ENCODE results near the gene SCAMP1. TPM values are rescaled to one million over a fixed set of nuclear protein-coding genes. Genes with fewer than 3 reads are reported as not detected.

The SCAMP1 gene
- total RNA-seq, 1 experiment from 2014 or later = 28.7 TPM

GRCh38 chr5:78362220-78362619, 1.8 kb downstream of the SCAMP1 start:
- intact Hi-C loops (cut with micrococcal nuclease; ENCODE audit: unreplicated experiment) = no loop called here
- DNase-seq (ENCODE audit: low spot score) = no peak
- TF ChIP-seq EZH2 (IDR thresholded peaks at IDR 0.05; ENCODE audit: borderline replicate concordance, low read depth, low read length, poor library complexity, severe bottlenecking) (no peak), CTCF (conservative IDR thresholded peaks at IDR 0.05; ENCODE audit: low read depth, low read length) (no peak)
- CTCF ChIA-PET = no interaction called here
- H3K9me3 ChIP-seq (ENCODE audit: low read depth, low read length, poor library complexity, severe bottlenecking) = no peaks in the 10 kb centered on the region
- H3K27me3 ChIP-seq (replicated peaks; ENCODE audit: insufficient read depth, low read depth, low read length, poor library complexity) = no peaks in the 10 kb centered on the region
- H3K36me3 ChIP-seq (ENCODE audit: insufficient read depth, low read length, poor library complexity, severe bottlenecking) = no peaks in the 10 kb centered on the region
- peak overlapping the region; percentile 78 for H3K4me3 ChIP-seq (ENCODE audit: low read depth, low read length, poor library complexity, severe bottlenecking)
- POLR2A ChIA-PET (ENCODE audit: low non-redundant PET) = no interaction called here
- no TSS peak for BruUV-seq (replicated peaks)
- peaks cover 13% of the 10 kb centered on the region for H3K4me1 ChIP-seq (ENCODE audit: insufficient read depth, low read length, poor library complexity, severe bottlenecking)
- H3K27ac ChIP-seq (ENCODE audit: low read depth, low read length, poor library complexity, severe bottlenecking) = no peak overlapping the region

- ChIA-PET POLR2A (ENCODE audit: low non-redundant PET) (no interaction called here), CTCF (no interaction called here)
- Histone ChIP-seq H3K9me3 (ENCODE audit: low read depth, low read length, poor library complexity, severe bottlenecking) (no peaks in the 10 kb centered on the region), H3K27ac (ENCODE audit: low read depth, low read length, poor library complexity, severe bottlenecking) (no peak overlapping the region), H3K4me1 (ENCODE audit: insufficient read depth, low read length, poor library complexity, severe bottlenecking) (peaks cover 12% of the 10 kb centered on the region), H3K27me3 (replicated peaks; ENCODE audit: insufficient read depth, low read depth, low read length, poor library complexity) (no peaks in the 10 kb centered on the region), H3K4me3 (ENCODE audit: low read depth, low read length, poor library complexity, severe bottlenecking) (no peak overlapping the region), H3K36me3 (ENCODE audit: insufficient read depth, low read length, poor library complexity, severe bottlenecking) (no peaks in the 10 kb centered on the region)
- TF ChIP-seq EZH2 (IDR thresholded peaks at IDR 0.05; ENCODE audit: borderline replicate concordance, low read depth, low read length, poor library complexity, severe bottlenecking) (no peak), CTCF (conservative IDR thresholded peaks at IDR 0.05; ENCODE audit: low read depth, low read length) (no peak)
- no TSS peak for BruUV-seq (replicated peaks)
- intact Hi-C loops (cut with micrococcal nuclease; ENCODE audit: unreplicated experiment) = no loop called here
- DNase-seq (ENCODE audit: low spot score) = no peak
These were observed 3.6 kb downstream of the SCAMP1 start for GRCh38 chr5:78364005-78364404.

- DNase-seq (ENCODE audit: low spot score) = no peak
- H3K4me1 ChIP-seq (ENCODE audit: insufficient read depth, low read length, poor library complexity, severe bottlenecking) = no peaks in the 10 kb centered on the region
- no TSS peak for BruUV-seq (replicated peaks)
- ChIA-PET POLR2A (ENCODE audit: low non-redundant PET) (no interaction called here), CTCF (no interaction called here)
- intact Hi-C loops (cut with micrococcal nuclease; ENCODE audit: unreplicated experiment) = no loop called here
- no peaks in the 10 kb centered on the region for H3K9me3 ChIP-seq (ENCODE audit: low read depth, low read length, poor library complexity, severe bottlenecking)
- H3K27me3 ChIP-seq (replicated peaks; ENCODE audit: insufficient read depth, low read depth, low read length, poor library complexity) = no peaks in the 10 kb centered on the region
- no peak overlapping the region for H3K4me3 ChIP-seq (ENCODE audit: low read depth, low read length, poor library complexity, severe bottlenecking)
- H3K36me3 ChIP-seq (ENCODE audit: insufficient read depth, low read length, poor library complexity, severe bottlenecking) = no peaks in the 10 kb centered on the region
- H3K27ac ChIP-seq (ENCODE audit: low read depth, low read length, poor library complexity, severe bottlenecking) = no peak overlapping the region
- TF ChIP-seq EZH2 (IDR thresholded peaks at IDR 0.05; ENCODE audit: borderline replicate concordance, low read depth, low read length, poor library complexity, severe bottlenecking) = no peak
- no peak for TF ChIP-seq CTCF (conservative IDR thresholded peaks at IDR 0.05; ENCODE audit: low read depth, low read length)
These were observed 7.0 kb downstream of the SCAMP1 start for GRCh38 chr5:78367318-78367991.

Measured in A673 (cell line).